K562 (cell line): ENCODE measurements around the gene PHACTR3. TPM values are rescaled to one million over a fixed set of nuclear protein-coding genes. Genes with fewer than 3 reads are reported as not detected.

ENCODE experiments used
- ATAC-seq: fragments of 200-7000 bp; cut with Tn5 transposase; 3 replicates; pipeline ENCODE4 v1.9.1; 2020; ENCODE audit warnings: moderate library complexity
- BruUV-seq: library from RNA; stranded (reverse); fragments of 400-500 nt; replicated peaks from 2 replicates; lab custom pipeline; 2021; lab: Mats Ljungman, UMichigan
- CTCF ChIA-PET: fragments of 300-600 bp; formaldehyde crosslinking; extraction: SDS; loops from one replicate; lab custom pipeline; 2021; ENCODE audit warnings: low intra/inter-chr PET ratio; lab: Yijun Ruan, JAX
- POLR2A ChIA-PET: fragments of 300-600, 350-650 bp; sonication (Branson Sonifier 250); formaldehyde crosslinking; extraction: SDS; loops from one replicate; lab custom pipeline; 2021; ENCODE audit warnings: antibody characterized with exemption, inconsistent platforms; lab: Yijun Ruan, JAX
- DNase-seq, 4 experiments: peaks; one replicate each; pipeline versions ENCODE4 v3.0.0 to v3.0.0-alpha.2; 2011 to 2018; ENCODE audit warnings: low spot score in 3 of 4, mixed read lengths in 3 of 4; ENCODE audit errors: extremely low read depth in 1 of 4
- FAIRE-seq: peaks from 2 replicates; lab custom pipeline; 2011; peaks lifted over from hg19 to GRCh38; lab: Jason Lieb, UNC
- H2AFZ ChIP-seq: 2 replicates; pipeline ENCODE4 v1.6.0; 2011; ENCODE audit warnings: low read depth, low read length, control low read depth, inconsistent platforms
- H3K27ac ChIP-seq: fragments of 200-600 bp; 3 replicates; pipeline ENCODE4 v1.8.0; 2011; ENCODE audit warnings: low read depth, mild to moderate bottlenecking, control low read depth, inconsistent platforms, low read length, moderate library complexity, mixed read lengths; ENCODE audit errors: extremely low read depth
- H3K27me3 ChIP-seq, 2 experiments: fragments of 300-600 bp in 1 of 2; 2 replicates in 1 of 2; 3 replicates in 1 of 2; pipeline versions ENCODE4 v1.6.0 to v1.8.0; 2011; ENCODE audit warnings: inconsistent platforms in 2 of 2, low read length in 2 of 2, mild to moderate bottlenecking in 1 of 2, mixed read lengths in 1 of 2, moderate library complexity in 1 of 2; ENCODE audit not compliant: control insufficient read depth in 2 of 2, insufficient read depth in 2 of 2
- H3K36me3 ChIP-seq: fragments of 300-600 bp; 3 replicates; pipeline ENCODE4 v1.8.0; 2011; ENCODE audit warnings: mild to moderate bottlenecking, low read length, inconsistent platforms; ENCODE audit not compliant: control insufficient read depth, insufficient read depth
- H3K4me1 ChIP-seq, 2 experiments: fragments of 200-600 bp in 1 of 2; replicated peaks in 1 of 2; 2 replicates in 1 of 2; 3 replicates in 1 of 2; pipeline versions ENCODE4 v1.5.1 to v1.8.0; 2011; ENCODE audit warnings: inconsistent platforms in 2 of 2, low read length in 2 of 2, mild to moderate bottlenecking in 1 of 2, mixed read lengths in 1 of 2, moderate library complexity in 1 of 2; ENCODE audit not compliant: control insufficient read depth in 2 of 2, insufficient read depth in 2 of 2
- H3K4me2 ChIP-seq: 2 replicates; pipeline ENCODE4 v1.6.1; 2011; ENCODE audit warnings: low read length, control low read depth, inconsistent platforms, mixed read lengths; ENCODE audit not compliant: insufficient read depth
- H3K4me3 ChIP-seq: fragments of 200-600 bp; sonication (generic), shearing (Covaris generic); 2 replicates; pipeline ENCODE4 v1.5.1; 2016; ENCODE audit warnings: control low read depth, inconsistent platforms
- H3K79me2 ChIP-seq: fragments of 200-600 bp; 3 replicates; pipeline ENCODE4 v1.8.0; 2011; ENCODE audit warnings: low read length, inconsistent platforms; ENCODE audit not compliant: control insufficient read depth, insufficient read depth
- H3K9ac ChIP-seq, 2 experiments: 2 replicates each; pipeline versions ENCODE4 v1.6.0 to v1.6.1; 2011; ENCODE audit warnings: low read depth in 2 of 2, low read length in 2 of 2, control low read depth in 1 of 2, inconsistent platforms in 1 of 2, mild to moderate bottlenecking in 1 of 2, mixed read lengths in 1 of 2; ENCODE audit not compliant: insufficient read depth in 1 of 2
- H3K9me1 ChIP-seq: one replicate; pipeline ENCODE4 v1.6.0; 2011; ENCODE audit warnings: inconsistent platforms, mild to moderate bottlenecking, low read length, moderate library complexity; ENCODE audit not compliant: control insufficient read depth, insufficient read depth
- H3K9me3 ChIP-seq: replicated peaks from 2 replicates; pipeline ENCODE4 v1.5.1; 2011; ENCODE audit warnings: low read depth, low read length, inconsistent platforms; ENCODE audit not compliant: control insufficient read depth, insufficient read depth
- H4K20me1 ChIP-seq: replicated peaks from 2 replicates; pipeline ENCODE4 v1.6.1; 2011; ENCODE audit warnings: low read length, inconsistent platforms, mixed read lengths; ENCODE audit not compliant: control insufficient read depth, insufficient read depth
- CHCHD3 ChIP-seq: fragments of 250-450 bp; sonication (Bioruptor Pico); IDR thresholded peaks from 2 replicates; pipeline ENCODE4 v2.1.2; 2022; ENCODE audit warnings: mild to moderate bottlenecking
- CXXC5 ChIP-seq: fragments of 250-450 bp; sonication (Bioruptor Pico); IDR thresholded peaks from 2 replicates; pipeline ENCODE4 v1.8.0; 2022; ENCODE audit warnings: inconsistent platforms, mild to moderate bottlenecking, moderate library complexity
- FUS ChIP-seq: fragments of 200-400 bp; formaldehyde crosslinking; optimal IDR thresholded peaks from 2 replicates; pipeline ENCODE3; 2017; ENCODE audit warnings: low read depth, low read length
- GTF2E2 ChIP-seq: fragments of 200-800 bp; sonication (Bioruptor generic); IDR thresholded peaks from 2 replicates; pipeline ENCODE4 v1.6.1; 2016; ENCODE audit warnings: missing genetic modification characterization, missing compliant biosample characterization
- HLTF ChIP-seq: fragments of 450-650 bp; IDR thresholded peaks from 2 replicates; pipeline ENCODE4 v1.6.1; 2016
- ZC3H4 ChIP-seq: sonication (generic); formaldehyde crosslinking; IDR thresholded peaks from 2 replicates; pipeline ENCODE4 v1.9.0; 2021; ENCODE audit warnings: missing genetic modification reagents, borderline replicate concordance
- WGBS: fragments of 100-300 bp; shearing (Covaris generic); methylation state at CpG from one replicate; pipeline ENCODE4 v1.1.6; 2016; ENCODE audit warnings: low coverage, mixed read lengths; ENCODE audit not compliant: insufficient coverage; ENCODE audit errors: missing lambda C conversion rate; 5-methylcytosine and 5-hydroxymethylcytosine counted together
- in situ Hi-C: fragments of 300-500 bp; cut with MboI; formaldehyde crosslinking; loops from 4 replicates; pipeline ENCODE4 v1.15.0; 2018; ENCODE audit warnings: inconsistent platforms, mixed read lengths
- intact Hi-C: fragments of 100-400 bp; cut with micrococcal nuclease; formaldehyde crosslinking; loops from 2 replicates; pipeline ENCODE4 v1.14.2; 2022
- polyA plus RNA-seq, 8 experiments: library from polyadenylated mRNA; depleted of rRNA in 4 of 8; stranded (reverse) in 5 of 8; unstranded in 3 of 8; fragments of >200 nt; fragmentation: Nextera tagmentation in 2 of 8; fragmentation: Illumina TruSeq in 1 of 8; extraction: Ambion mirVana in 2 of 8; extraction: Trizol in 1 of 8; gene quantifications; 2 replicates each; pipeline versions ENCODE4 v1.2.1 to v1.2.3, GENCODE V29; 2011 to 2014; ENCODE audit warnings: inconsistent platforms in 1 of 8, missing spikeins in 1 of 8
- total RNA-seq, 7 experiments: library from RNA; depleted of rRNA in 6 of 7; stranded (reverse); fragments of >200 nt in 6 of 7; fragmentation: Illumina TruSeq in 2 of 7; extraction: Trizol in 2 of 7; gene quantifications; 2 replicates each; pipeline versions ENCODE4 v1.2.1 to v1.2.3, GENCODE V29; 2011 to 2021; ENCODE audit warnings: low replicate concordance in 1 of 7
- TF ChIP-seq, protein P1 (sequence below): fragments of 450-650 bp; IDR thresholded peaks from 2 replicates; pipeline ENCODE4 v1.6.1; 2016; ENCODE audit warnings: mild to moderate bottlenecking, moderate library complexity
- TF ChIP-seq, protein P2 (sequence below): fragments of 250-450 bp; sonication (Bioruptor Pico); IDR thresholded peaks from 2 replicates; pipeline ENCODE4 v1.4.0; 2020; ENCODE audit warnings: mild to moderate bottlenecking, moderate library complexity

PHACTR3 gene
- total and polyA plus RNA-seq, 9 of the 15 experiments (the other 6 are each of a cell fraction or from before 2014, with no cell fraction given), result not detected

DNA sequence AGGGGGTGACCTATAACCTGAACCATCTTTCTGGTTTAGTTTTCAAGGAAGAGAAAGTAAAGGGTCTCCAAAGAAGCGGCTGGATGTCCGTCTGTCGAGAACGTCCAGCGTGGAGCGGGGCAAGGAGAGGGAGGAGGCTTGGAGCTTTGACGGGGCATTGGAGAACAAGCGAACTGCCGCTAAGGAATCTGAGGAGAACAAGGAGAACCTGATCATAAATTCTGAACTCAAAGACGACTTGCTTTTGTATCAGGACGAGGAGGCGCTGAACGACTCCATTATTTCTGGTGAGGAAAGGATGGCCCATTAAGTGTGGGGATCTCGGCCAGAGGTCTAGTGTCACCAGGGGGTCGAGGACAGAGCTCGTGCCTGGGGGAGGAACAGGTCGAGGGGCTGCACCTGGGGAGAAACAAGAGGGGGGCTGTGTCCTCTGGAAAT, 169.9 kb downstream of the PHACTR3 start:
- no TSS peak for BruUV-seq
- Histone ChIP-seq H3K36me3 (no peaks in the 10 kb centered on the region), H2AFZ (no peak overlapping the region), H3K79me2 (no peaks in the 10 kb centered on the region), H3K4me1 (no peaks in the 10 kb centered on the region), H3K27ac (no peak overlapping the region), H3K4me3 (no peak overlapping the region), H3K9me1 (peaks cover 2% of the 10 kb centered on the region), H3K9ac (no peak overlapping the region), H3K4me2 (no peak overlapping the region), H3K9me3 (no peaks in the 10 kb centered on the region), H4K20me1 (no peaks in the 10 kb centered on the region), H3K27me3 (peaks cover 0 to 5% of the 10 kb centered on the region in 2 experiments; a peak in 1 of 5 replicates)
- ATAC-seq (no peak), FAIRE-seq (no peak), DNase-seq (no peak)
- intact Hi-C loops, result no loop called here
- in situ Hi-C loops, result no loop called here
- ChIA-PET CTCF (no interaction called here), POLR2A (no interaction called here)
- WGBS, result 4% methylated on average over 14 of the region's 17 CpGs
- TF ChIP-seq CHCHD3 (CRISPR knock-in tag) (no peak), GTF2E2 (tag) (no peak), CXXC5 (CRISPR knock-in tag) (no peak), FUS (no peak), ZC3H4 (no peak), HLTF (no peak)
- TF ChIP-seq, protein P1, sequence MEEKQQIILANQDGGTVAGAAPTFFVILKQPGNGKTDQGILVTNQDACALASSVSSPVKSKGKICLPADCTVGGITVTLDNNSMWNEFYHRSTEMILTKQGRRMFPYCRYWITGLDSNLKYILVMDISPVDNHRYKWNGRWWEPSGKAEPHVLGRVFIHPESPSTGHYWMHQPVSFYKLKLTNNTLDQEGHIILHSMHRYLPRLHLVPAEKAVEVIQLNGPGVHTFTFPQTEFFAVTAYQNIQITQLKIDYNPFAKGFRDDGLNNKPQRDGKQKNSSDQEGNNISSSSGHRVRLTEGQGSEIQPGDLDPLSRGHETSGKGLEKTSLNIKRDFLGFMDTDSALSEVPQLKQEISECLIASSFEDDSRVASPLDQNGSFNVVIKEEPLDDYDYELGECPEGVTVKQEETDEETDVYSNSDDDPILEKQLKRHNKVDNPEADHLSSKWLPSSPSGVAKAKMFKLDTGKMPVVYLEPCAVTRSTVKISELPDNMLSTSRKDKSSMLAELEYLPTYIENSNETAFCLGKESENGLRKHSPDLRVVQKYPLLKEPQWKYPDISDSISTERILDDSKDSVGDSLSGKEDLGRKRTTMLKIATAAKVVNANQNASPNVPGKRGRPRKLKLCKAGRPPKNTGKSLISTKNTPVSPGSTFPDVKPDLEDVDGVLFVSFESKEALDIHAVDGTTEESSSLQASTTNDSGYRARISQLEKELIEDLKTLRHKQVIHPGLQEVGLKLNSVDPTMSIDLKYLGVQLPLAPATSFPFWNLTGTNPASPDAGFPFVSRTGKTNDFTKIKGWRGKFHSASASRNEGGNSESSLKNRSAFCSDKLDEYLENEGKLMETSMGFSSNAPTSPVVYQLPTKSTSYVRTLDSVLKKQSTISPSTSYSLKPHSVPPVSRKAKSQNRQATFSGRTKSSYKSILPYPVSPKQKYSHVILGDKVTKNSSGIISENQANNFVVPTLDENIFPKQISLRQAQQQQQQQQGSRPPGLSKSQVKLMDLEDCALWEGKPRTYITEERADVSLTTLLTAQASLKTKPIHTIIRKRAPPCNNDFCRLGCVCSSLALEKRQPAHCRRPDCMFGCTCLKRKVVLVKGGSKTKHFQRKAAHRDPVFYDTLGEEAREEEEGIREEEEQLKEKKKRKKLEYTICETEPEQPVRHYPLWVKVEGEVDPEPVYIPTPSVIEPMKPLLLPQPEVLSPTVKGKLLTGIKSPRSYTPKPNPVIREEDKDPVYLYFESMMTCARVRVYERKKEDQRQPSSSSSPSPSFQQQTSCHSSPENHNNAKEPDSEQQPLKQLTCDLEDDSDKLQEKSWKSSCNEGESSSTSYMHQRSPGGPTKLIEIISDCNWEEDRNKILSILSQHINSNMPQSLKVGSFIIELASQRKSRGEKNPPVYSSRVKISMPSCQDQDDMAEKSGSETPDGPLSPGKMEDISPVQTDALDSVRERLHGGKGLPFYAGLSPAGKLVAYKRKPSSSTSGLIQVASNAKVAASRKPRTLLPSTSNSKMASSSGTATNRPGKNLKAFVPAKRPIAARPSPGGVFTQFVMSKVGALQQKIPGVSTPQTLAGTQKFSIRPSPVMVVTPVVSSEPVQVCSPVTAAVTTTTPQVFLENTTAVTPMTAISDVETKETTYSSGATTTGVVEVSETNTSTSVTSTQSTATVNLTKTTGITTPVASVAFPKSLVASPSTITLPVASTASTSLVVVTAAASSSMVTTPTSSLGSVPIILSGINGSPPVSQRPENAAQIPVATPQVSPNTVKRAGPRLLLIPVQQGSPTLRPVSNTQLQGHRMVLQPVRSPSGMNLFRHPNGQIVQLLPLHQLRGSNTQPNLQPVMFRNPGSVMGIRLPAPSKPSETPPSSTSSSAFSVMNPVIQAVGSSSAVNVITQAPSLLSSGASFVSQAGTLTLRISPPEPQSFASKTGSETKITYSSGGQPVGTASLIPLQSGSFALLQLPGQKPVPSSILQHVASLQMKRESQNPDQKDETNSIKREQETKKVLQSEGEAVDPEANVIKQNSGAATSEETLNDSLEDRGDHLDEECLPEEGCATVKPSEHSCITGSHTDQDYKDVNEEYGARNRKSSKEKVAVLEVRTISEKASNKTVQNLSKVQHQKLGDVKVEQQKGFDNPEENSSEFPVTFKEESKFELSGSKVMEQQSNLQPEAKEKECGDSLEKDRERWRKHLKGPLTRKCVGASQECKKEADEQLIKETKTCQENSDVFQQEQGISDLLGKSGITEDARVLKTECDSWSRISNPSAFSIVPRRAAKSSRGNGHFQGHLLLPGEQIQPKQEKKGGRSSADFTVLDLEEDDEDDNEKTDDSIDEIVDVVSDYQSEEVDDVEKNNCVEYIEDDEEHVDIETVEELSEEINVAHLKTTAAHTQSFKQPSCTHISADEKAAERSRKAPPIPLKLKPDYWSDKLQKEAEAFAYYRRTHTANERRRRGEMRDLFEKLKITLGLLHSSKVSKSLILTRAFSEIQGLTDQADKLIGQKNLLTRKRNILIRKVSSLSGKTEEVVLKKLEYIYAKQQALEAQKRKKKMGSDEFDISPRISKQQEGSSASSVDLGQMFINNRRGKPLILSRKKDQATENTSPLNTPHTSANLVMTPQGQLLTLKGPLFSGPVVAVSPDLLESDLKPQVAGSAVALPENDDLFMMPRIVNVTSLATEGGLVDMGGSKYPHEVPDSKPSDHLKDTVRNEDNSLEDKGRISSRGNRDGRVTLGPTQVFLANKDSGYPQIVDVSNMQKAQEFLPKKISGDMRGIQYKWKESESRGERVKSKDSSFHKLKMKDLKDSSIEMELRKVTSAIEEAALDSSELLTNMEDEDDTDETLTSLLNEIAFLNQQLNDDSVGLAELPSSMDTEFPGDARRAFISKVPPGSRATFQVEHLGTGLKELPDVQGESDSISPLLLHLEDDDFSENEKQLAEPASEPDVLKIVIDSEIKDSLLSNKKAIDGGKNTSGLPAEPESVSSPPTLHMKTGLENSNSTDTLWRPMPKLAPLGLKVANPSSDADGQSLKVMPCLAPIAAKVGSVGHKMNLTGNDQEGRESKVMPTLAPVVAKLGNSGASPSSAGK, result no peak
- TF ChIP-seq, protein P2, sequence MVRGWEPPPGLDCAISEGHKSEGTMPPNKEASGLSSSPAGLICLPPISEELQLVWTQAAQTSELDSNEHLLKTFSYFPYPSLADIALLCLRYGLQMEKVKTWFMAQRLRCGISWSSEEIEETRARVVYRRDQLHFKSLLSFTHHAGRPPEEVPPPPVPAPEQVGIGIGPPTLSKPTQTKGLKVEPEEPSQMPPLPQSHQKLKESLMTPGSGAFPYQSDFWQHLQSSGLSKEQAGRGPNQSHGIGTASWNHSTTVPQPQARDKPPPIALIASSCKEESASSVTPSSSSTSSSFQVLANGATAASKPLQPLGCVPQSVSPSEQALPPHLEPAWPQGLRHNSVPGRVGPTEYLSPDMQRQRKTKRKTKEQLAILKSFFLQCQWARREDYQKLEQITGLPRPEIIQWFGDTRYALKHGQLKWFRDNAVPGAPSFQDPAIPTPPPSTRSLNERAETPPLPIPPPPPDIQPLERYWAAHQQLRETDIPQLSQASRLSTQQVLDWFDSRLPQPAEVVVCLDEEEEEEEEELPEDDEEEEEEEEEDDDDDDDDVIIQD (CRISPR knock-in tag), result no peak
